GM19193 (cell line): Measurements from ENCODE around the gene INPP1.

ENCODE experiments used
- POLR2A ChIP-seq: IDR thresholded peaks from 4 replicates; pipeline ENCODE4 v1.6.1; 2011; ENCODE audit not compliant: insufficient read depth, insufficient read length; ENCODE audit errors: extremely low read depth

Gene INPP1

GRCh38 chr2:190325588-190325987 is 17.8 kb upstream of the INPP1 start:
- TF ChIP-seq POLR2A, result no peak

- TF ChIP-seq POLR2A, result no peak
Measured at GRCh38 chr2:190327867-190328572, 15.4 kb upstream of the INPP1 start.

- TF ChIP-seq POLR2A, result no peak
Measured at GRCh38 chr2:190328573-190329147, 14.7 kb upstream of the INPP1 start.

GRCh38 chr2:190333395-190333794 is 10.0 kb upstream of the INPP1 start:
- no peak for TF ChIP-seq POLR2A

GRCh38 chr2:190333928-190334327 is 9.5 kb upstream of the INPP1 start:
- no peak for TF ChIP-seq POLR2A

- no peak for TF ChIP-seq POLR2A
Measured at GRCh38 chr2:190334479-190335224, 8.7 kb upstream of the INPP1 start.

GRCh38 chr2:190335225-190335559 is 8.2 kb upstream of the INPP1 start:
- TF ChIP-seq POLR2A, result no peak

- TF ChIP-seq POLR2A, result no peak
Measured at GRCh38 chr2:190336420-190336819, 7.0 kb upstream of the INPP1 start.

- no peak for TF ChIP-seq POLR2A
Measured at GRCh38 chr2:190338453-190338852, 4.9 kb upstream of the INPP1 start.

- TF ChIP-seq POLR2A, result no peak
Measured at GRCh38 chr2:190339394-190339793, 4.0 kb upstream of the INPP1 start.

GRCh38 chr2:190340369-190340768 is 3.0 kb upstream of the INPP1 start:
- TF ChIP-seq POLR2A, result no peak

GRCh38 chr2:190342611-190343010 is 778 bp upstream of the INPP1 start:
- no peak for TF ChIP-seq POLR2A

- TF ChIP-seq POLR2A, result no peak
Measured at GRCh38 chr2:190343089-190343535, 277 bp upstream of the INPP1 start.

- no peak for TF ChIP-seq POLR2A
Measured at GRCh38 chr2:190344276-190344827, 963 bp downstream of the INPP1 start.

GRCh38 chr2:190350371-190350770 is 7.0 kb downstream of the INPP1 start:
- no peak for TF ChIP-seq POLR2A

GRCh38 chr2:190351955-190352354 is 8.6 kb downstream of the INPP1 start:
- no peak for TF ChIP-seq POLR2A
